A549 treated with Mapracorat at 1 μM for 4 hours (cell line): ENCODE results near the gene PRSS36. TPM values are rescaled to one million over a fixed set of nuclear protein-coding genes. Genes with fewer than 3 reads are reported as not detected.

Source experiments
- total RNA-seq: library from RNA; stranded (reverse); fragments of 200-300 nt; extraction: Qiagen RNA extraction; gene quantifications from 5 replicates; pipeline ENCODE4 v1.2.3, GENCODE V29; 2022

The PRSS36 gene
- 1.1 to 1.6 TPM (median 1.2 TPM) in 5 replicates for total RNA-seq

DNA sequence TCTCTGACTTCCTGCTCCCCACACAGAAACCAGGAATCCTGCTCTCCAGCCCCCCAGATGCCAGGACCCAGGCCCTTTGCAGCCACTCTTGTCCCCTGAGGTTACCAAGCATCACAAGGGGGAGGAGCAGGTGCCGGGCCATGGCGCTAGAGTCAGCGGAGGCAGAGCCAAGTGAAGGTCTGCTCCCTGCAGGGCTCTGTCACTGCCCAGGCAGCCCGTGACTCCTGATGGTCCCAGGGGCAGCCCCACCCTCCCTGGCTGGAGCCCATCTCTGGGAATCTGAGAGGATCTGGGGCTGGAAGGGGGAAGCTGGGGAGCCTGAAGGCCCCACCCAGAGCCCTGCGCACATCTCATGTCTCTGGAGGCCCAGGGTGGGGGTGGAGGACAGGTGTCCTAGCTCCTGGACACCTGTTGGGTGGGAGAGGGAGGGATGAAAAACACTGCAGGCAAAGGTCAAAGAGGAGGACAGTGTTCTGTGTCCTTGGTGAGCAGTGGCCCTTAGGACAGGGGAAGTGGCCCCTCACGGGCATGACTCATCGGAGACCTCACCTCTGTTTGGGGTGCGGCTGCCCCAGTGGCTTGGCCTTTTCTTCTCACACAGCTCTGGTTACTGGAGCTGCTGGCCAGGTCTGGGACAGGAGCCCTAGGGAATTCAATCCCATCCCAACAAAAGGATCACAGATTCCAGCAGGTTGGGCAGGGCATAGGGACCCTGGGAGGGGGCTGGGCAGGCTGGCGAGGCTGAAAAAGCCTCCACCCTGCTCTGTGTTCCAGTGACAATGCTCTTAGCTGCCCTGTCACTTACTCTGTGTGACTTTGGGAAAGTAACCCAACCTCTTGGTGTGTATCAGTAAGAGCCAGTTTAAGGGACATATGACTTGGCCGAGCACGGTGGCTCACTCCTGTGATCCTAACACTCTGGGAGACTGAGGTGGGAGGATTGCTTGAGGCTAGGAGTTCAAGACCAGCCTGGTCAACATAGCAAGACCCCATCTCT lies at the start of gene PRSS36:
PRSS36 (minus strand) TSS at position 173 of the 997 bp plus-strand sequence; CDS start at position 142, 31 bp downstream.

DNA sequence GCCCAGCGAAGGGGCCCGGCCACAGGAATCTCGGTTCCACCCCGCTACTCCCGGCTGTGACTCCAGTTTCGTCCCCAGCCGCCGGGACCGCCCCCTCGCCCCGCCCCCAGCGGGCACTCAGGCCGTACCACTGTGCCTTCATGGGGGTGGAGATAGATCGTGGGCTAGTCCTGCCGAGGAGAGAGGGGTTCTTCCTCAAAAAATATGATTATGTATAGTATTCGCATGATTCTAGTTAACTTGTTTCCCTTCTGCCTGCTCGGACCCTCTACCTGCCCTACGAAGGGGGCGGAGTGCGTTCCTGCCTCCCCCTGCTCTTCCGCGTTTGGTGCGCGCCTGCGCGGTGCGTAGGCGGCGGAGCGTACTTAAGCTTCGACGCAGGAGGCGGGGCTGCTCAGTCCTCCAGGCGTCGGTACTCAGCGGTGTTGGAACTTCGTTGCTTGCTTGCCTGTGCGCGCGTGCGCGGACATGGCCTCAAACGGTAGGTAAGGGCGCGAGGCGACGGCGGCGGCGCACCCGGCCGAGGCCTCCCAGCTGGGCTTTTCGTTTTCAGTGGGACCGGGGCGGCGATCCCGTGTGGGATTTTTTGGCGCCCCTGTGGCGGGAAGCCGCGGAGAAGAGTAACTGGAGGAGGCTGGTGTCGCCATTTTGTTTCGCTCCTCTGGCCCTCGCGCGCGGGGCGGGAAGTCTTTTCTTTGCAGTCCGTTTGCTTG lies 30.0 kb upstream of the PRSS36 start, which contains the start of gene FUS:
FUS (plus strand) TSS at position 393 of the 713 bp plus-strand sequence; CDS start at position 469, 76 bp downstream.

DNA sequence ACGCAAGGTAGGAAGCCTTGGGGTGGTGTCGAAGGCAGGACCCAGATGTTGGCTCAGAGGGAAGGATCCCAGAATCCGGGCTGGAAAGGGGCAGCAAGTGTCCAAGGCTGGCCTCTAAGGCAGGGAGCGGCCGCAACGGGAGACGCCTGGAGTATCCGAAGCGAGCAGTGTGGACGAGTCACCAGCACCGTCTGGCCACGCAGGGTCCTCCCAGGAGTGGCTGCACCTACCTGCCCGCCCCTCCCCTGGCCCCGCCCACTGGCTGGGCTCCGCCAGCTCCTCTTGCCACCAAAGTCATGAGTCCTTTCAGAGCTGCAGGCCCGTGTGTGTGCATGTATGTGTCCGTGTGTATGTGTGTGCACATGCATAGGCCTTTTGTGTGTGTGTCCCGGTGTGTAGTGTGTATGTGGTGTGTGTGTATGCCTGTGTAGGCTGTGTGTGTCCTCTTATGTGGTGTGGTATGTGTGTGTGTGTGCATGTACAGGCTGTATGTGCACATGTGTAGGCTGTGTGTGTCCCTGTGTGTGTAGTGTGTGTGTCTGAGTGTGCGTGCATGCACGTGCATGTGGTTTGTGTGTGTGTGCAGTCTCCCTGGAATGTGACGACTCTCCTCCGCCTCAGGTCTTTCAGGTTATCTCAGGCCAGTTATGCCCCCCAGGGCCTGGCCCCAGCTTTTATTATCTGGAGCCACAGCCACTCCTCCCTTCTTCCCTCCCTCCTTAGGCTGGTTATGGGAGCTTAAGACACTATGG lies 14.2 kb downstream of the PRSS36 start, which contains the start of gene PRSS8:
PRSS8 (minus strand) TSS at position 193 of the 752 bp plus-strand sequence. CDS start 229 bp downstream, outside the sequence.

DNA sequence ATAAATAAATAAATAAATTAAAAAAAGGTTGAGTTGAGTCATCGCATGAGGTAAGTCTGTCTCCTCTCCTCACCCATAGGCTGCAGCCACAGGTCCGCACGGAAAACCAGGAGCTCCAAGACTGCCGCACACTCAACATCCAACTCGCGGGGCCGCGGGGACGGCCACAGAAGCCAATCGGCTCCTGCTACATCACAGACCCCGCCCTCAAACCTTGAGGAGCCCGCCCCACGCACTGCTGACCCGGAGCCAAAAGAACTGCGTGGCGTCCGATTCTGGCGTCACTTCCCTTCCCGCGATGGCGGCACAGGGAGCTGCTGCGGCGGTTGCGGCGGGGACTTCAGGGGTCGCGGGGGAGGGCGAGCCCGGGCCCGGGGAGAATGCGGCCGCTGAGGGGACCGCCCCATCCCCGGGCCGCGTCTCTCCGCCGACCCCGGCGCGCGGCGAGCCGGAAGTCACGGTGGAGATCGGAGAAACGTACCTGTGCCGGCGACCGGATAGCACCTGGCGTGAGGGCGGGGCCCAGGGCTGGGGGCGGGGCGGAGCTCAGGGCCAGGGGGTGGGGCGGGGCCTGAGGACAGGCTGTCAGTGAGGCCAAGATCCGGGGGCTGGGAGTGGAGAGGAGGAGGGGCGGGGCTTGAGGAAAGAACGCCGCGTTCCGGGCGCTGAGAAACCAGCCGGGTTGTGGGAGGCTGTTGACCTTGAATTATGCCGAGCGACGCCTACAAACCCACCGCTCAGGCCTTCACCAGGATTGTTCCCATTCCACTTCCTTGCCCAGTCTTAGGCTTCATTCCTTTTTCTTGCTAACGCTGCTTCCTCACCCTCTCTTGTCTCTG lies 32.3 kb downstream of the PRSS36 start, which contains the start of gene KAT8:
KAT8 (plus strand) TSS at position 281 of the 839 bp plus-strand sequence; CDS start at position 299, 18 bp downstream.

DNA sequence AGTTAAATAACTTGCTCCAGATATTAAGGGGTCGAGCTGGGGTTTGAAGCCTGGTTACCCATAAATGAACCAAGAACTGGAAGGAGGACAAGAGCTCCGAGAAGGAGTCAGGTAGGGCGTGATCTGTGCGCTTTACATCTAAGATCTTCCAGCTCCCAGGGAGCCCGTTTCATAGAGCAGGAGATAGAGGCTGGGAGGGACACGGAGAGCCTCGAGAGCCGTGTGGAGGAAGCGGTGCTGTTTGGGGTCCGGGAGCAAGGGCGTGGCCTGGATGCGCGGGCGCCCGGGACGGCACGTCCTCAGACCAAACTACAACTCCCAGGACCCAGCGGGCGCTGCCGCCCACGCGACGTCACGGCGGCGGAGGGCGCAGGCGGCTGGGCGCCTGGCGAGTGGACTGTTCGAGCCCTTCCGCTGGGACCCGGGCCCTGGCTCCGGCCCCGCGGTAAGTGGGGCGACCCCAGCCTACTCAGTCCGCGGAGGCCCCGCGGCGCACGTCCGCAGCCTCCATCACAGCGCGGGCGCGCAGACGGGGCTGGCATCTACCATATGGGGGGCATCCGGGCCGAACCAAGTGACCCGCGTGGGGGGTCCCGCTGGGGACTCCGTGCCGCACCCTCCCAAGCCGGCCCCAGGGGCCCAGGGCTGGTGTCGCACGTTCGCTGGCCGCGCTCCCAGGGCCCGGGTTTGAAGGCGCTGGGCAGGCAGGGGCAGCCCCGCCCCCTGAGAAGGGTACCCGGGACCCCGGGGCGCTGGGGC lies 41.7 kb downstream of the PRSS36 start, which contains the start of gene BCKDK:
BCKDK (plus strand) TSS at position 352 of the 759 bp plus-strand sequence. CDS start 838 bp downstream, outside the sequence.

DNA sequence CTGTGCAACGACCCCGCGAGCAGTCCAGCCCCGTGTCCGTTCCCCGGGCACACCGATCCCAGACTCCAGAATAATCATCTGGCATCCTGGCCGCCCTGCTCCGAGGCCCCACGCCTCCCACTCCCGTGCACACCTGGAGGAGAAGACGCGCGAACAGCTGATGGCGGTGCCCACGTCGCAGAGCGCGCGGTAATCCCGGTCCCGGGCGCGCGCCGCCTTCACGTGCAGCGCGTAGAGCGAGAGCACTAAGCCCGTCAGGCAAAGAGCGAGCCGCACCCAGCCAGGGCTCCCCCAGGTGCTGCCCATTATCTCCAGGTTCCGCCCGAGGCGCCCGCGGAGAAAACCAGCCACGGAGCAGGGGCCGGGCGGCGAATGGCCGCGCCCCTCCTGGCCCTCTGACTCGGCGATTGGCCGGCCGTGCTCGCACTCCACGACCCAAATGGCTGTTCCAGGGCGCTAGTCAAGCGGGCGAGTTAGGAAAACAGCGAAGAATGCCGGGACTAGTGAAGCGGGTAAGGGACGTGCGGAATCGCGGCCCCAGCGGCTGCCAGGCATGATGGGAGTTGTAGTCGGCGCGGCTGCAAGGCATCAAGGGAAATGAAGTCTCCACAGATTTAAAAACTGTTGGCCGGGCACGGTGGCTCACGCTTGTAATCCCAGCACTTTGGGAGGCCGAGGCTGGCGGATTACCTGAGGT lies 55.3 kb downstream of the PRSS36 start, which contains the start of gene VKORC1:
VKORC1 (minus strand) TSS at position 374 of the 697 bp plus-strand sequence; CDS start at position 306, 68 bp downstream.

Other genes with a start within 250 kb of the PRSS36 start
- gene FBXL19, start 226.5 kb downstream of the PRSS36 start, total RNA-seq, result 9.8 to 19.2 TPM (median 18.4 TPM) in 5 replicates
- gene ORAI3, start 201.0 kb downstream of the PRSS36 start, total RNA-seq, result 11.3 to 15.8 TPM (median 13.8 TPM) in 5 replicates
- 13.2 to 20.3 TPM (median 19.3 TPM) in 5 replicates for gene SETD1A, start 192.3 kb downstream of the PRSS36 start, total RNA-seq
- gene HSD3B7, start 164.9 kb downstream of the PRSS36 start, total RNA-seq, result 12.5 to 15.4 TPM (median 14.3 TPM) in 5 replicates
- 1.4 to 2.2 TPM (median 1.8 TPM) in 5 replicates for gene STX1B, start 139.4 kb downstream of the PRSS36 start, total RNA-seq
- 54.0 to 68.8 TPM (median 66.1 TPM) in 5 replicates for gene STX4, start 116.5 kb downstream of the PRSS36 start, total RNA-seq
- 12.0 to 20.9 TPM (median 15.2 TPM) in 5 replicates for gene ZNF668, start 75.8 kb downstream of the PRSS36 start, total RNA-seq
- 8.0 to 11.9 TPM (median 10.5 TPM) in 5 replicates for gene ZNF646, start 75.6 kb downstream of the PRSS36 start, total RNA-seq
- 0.97 to 2.7 TPM (median 1.8 TPM) in 5 replicates for gene PRSS53, start 61.1 kb downstream of the PRSS36 start, total RNA-seq
- 112 to 146 TPM (median 143 TPM) in 5 replicates for gene VKORC1, start 55.3 kb downstream of the PRSS36 start, total RNA-seq
- gene BCKDK, start 41.7 kb downstream of the PRSS36 start, total RNA-seq, result 40.3 to 55.9 TPM (median 50.6 TPM) in 5 replicates
- gene KAT8, start 32.4 kb downstream of the PRSS36 start, total RNA-seq, result 40.3 to 51.0 TPM (median 45.0 TPM) in 5 replicates
- gene PRSS8, start 14.3 kb downstream of the PRSS36 start, total RNA-seq, result 1.1 to 2.2 TPM (median 1.5 TPM) in 5 replicates
- 503 to 575 TPM (median 524 TPM) in 5 replicates for gene FUS, start 30.1 kb upstream of the PRSS36 start, total RNA-seq
- 24.2 to 43.2 TPM (median 37.4 TPM) in 5 replicates for gene PYCARD, start 52.7 kb upstream of the PRSS36 start, total RNA-seq
- gene TRIM72, start 64.1 kb upstream of the PRSS36 start, total RNA-seq, result 0.07 to 0.15 TPM (median 0.07 TPM) in 5 replicates
- gene PYDC1, start 67.1 kb upstream of the PRSS36 start, total RNA-seq, result not detected in 5 replicates
- gene ITGAM, start 109.9 kb upstream of the PRSS36 start, total RNA-seq, result 1.4 to 2.8 TPM (median 2.1 TPM) in 5 replicates
- 1.1 to 1.6 TPM (median 1.3 TPM) in 5 replicates for gene ITGAX, start 205.1 kb upstream of the PRSS36 start, total RNA-seq
- 0.05 to 0.16 TPM (median 0.07 TPM) in 3 of 5 replicates, not detected in the others for gene ITGAD, start 243.3 kb upstream of the PRSS36 start, total RNA-seq